SKM-1 treated with dmso at 0.1 percent for 144 hours (cell line): ENCODE measurements around the gene COL24A1.
"Not testable (repeated sequence)": the region's sequence is repeated elsewhere in the genome, so short reads cannot be mapped to it uniquely, and the experiment has no call there.

Experiments used
- DNase-seq: peaks from one replicate; lab custom pipeline; 2025; ENCODE audit not compliant: unreplicated experiment; lab: John Stamatoyannopoulos, UW

Gene COL24A1

GRCh38 chr1:86084998-86085397 is 71.6 kb downstream of the COL24A1 start:
- DNase-seq: no peak

GRCh38 chr1:86082183-86082582 is 74.4 kb downstream of the COL24A1 start:
- DNase-seq: peak; percentile 10

GRCh38 chr1:86072474-86072873 is 84.1 kb downstream of the COL24A1 start:
- not testable (repeated sequence) for DNase-seq

GRCh38 chr1:86071870-86072269 is 84.7 kb downstream of the COL24A1 start:
- not testable (repeated sequence) for DNase-seq

- no peak for DNase-seq
Observed at GRCh38 chr1:86069757-86070145, 86.8 kb downstream of the COL24A1 start.

GRCh38 chr1:86068841-86069756 is 87.5 kb downstream of the COL24A1 start:
- no peak for DNase-seq

GRCh38 chr1:86068271-86068721 is 88.3 kb downstream of the COL24A1 start:
- no peak for DNase-seq

- DNase-seq: no peak
Observed at GRCh38 chr1:86067626-86068025, 88.9 kb downstream of the COL24A1 start.

GRCh38 chr1:86064899-86065298 is 91.7 kb downstream of the COL24A1 start:
- no peak for DNase-seq

GRCh38 chr1:86063721-86064120 is 92.9 kb downstream of the COL24A1 start:
- no peak for DNase-seq

GRCh38 chr1:86062453-86062852 is 94.1 kb downstream of the COL24A1 start:
- DNase-seq: no peak

- no peak for DNase-seq
Observed at GRCh38 chr1:86061551-86061990, 95.0 kb downstream of the COL24A1 start.

GRCh38 chr1:86054396-86054795 is 102.2 kb downstream of the COL24A1 start:
- DNase-seq: no peak

- DNase-seq: no peak
Observed at GRCh38 chr1:86052948-86053698, 103.4 kb downstream of the COL24A1 start.

- DNase-seq: no peak
Observed at GRCh38 chr1:86035101-86035500, 121.5 kb downstream of the COL24A1 start.

- no peak for DNase-seq
Observed at GRCh38 chr1:86030180-86030579, 126.4 kb downstream of the COL24A1 start.

- DNase-seq: peak; percentile 27
Observed at GRCh38 chr1:86018283-86018923, 138.2 kb downstream of the COL24A1 start.

- DNase-seq: no peak
Observed at GRCh38 chr1:86016076-86016759, 140.4 kb downstream of the COL24A1 start.

- no peak for DNase-seq
Observed at GRCh38 chr1:86015375-86015774, 141.2 kb downstream of the COL24A1 start.

GRCh38 chr1:86000601-86001000 is 156.0 kb downstream of the COL24A1 start:
- DNase-seq: no peak
